GM12878 (cell line): ENCODE data around the gene EPHA2. TPM values are rescaled to one million over a fixed set of nuclear protein-coding genes. Genes with fewer than 3 reads are reported as not detected.

Source experiments
- ATAC-seq: fragments of 200-7000 bp; cut with Tn5 transposase; 3 replicates; pipeline ENCODE4 v1.9.1; 2020; ENCODE audit warnings: mild to moderate bottlenecking, moderate library complexity
- BruUV-seq: library from RNA; stranded (reverse); fragments of 400-500 nt; replicated peaks from 2 replicates; lab custom pipeline; 2021; lab: Mats Ljungman, UMichigan
- CTCF ChIA-PET: fragments of 300-600 bp; sonication (Branson Sonifier 250); formaldehyde crosslinking; extraction: SDS; loops from one replicate; lab custom pipeline; 2021; ENCODE audit warnings: inconsistent platforms; lab: Yijun Ruan, JAX
- POLR2A ChIA-PET: fragments of 350-600 bp; formaldehyde crosslinking; extraction: SDS; loops from one replicate; lab custom pipeline; 2021; ENCODE audit warnings: inconsistent platforms; lab: Charles Lee
- RAD21 ChIA-PET: fragments of 300-600 bp; sonication (Branson Sonifier 250); formaldehyde crosslinking; loops from one replicate; lab custom pipeline; 2023; ENCODE audit warnings: antibody characterized with exemption; ENCODE audit not compliant: unreplicated experiment; lab: Charles Lee
- SMC1A ChIA-PET: fragments of 300-600 bp; sonication (Branson Sonifier 250); formaldehyde crosslinking; loops from one replicate; lab custom pipeline; 2023; ENCODE audit not compliant: unreplicated experiment, uncharacterized antibody; lab: Charles Lee
- DNase-seq: peaks from one replicate; pipeline ENCODE4 v3.0.0-alpha.2; 2011; ENCODE audit warnings: low read depth, low spot score
- FAIRE-seq: peaks from 3 replicates; lab custom pipeline; 2011; peaks lifted over from hg19 to GRCh38; lab: Jason Lieb, UNC
- H2AFZ ChIP-seq: 2 replicates; pipeline ENCODE4 v1.6.0; 2011; ENCODE audit warnings: low read depth, low read length, control low read depth; ENCODE audit not compliant: control insufficient read depth
- H3K27ac ChIP-seq: 2 replicates; pipeline ENCODE4 v1.5.1; 2011; ENCODE audit warnings: control low read depth; ENCODE audit not compliant: control insufficient read depth, insufficient read depth
- H3K27me3 ChIP-seq, 2 experiments: replicated peaks in 1 of 2; 2 replicates each; pipeline versions ENCODE4 v1.6.0 to v1.6.1; 2011; ENCODE audit warnings: low read length in 1 of 2; ENCODE audit not compliant: control insufficient read depth in 2 of 2, insufficient read depth in 2 of 2
- H3K36me3 ChIP-seq, 2 experiments: 2 replicates each; pipeline ENCODE4 v1.5.1; 2011; ENCODE audit warnings: low read length in 1 of 2; ENCODE audit not compliant: control insufficient read depth in 2 of 2, insufficient read depth in 2 of 2
- H3K4me1 ChIP-seq: 2 replicates; pipeline ENCODE4 v1.6.1; 2011; ENCODE audit warnings: mild to moderate bottlenecking, low read length, moderate library complexity, mixed read lengths; ENCODE audit not compliant: control insufficient read depth, insufficient read depth
- H3K4me2 ChIP-seq: 2 replicates; pipeline ENCODE4 v1.6.0; 2011; ENCODE audit warnings: control low read depth; ENCODE audit not compliant: control insufficient read depth, insufficient read depth
- H3K4me3 ChIP-seq: fragments of 200-600 bp; sonication (generic); 2 replicates; pipeline ENCODE4 v1.5.1; 2016
- H3K79me2 ChIP-seq: 2 replicates; pipeline ENCODE4 v1.6.0; 2011; ENCODE audit warnings: low read length; ENCODE audit not compliant: control insufficient read depth, insufficient read depth
- H3K9ac ChIP-seq: 2 replicates; pipeline ENCODE4 v1.8.0; 2011; ENCODE audit warnings: low read length, control low read depth, mixed read lengths; ENCODE audit not compliant: control insufficient read depth, insufficient read depth
- H3K9me3 ChIP-seq: replicated peaks from 3 replicates; pipeline ENCODE4 v1.5.1; 2011; ENCODE audit warnings: mild to moderate bottlenecking, low read length; ENCODE audit not compliant: control insufficient read depth, insufficient read depth
- H4K20me1 ChIP-seq: 2 replicates; pipeline ENCODE4 v1.6.0; 2011; ENCODE audit not compliant: control insufficient read depth, insufficient read depth
- BMI1 ChIP-seq: fragments of 450-650 bp; IDR thresholded peaks from 2 replicates; pipeline ENCODE4 v1.6.1; 2016; ENCODE audit warnings: mild to moderate bottlenecking, moderate library complexity, borderline replicate concordance
- CHD2 ChIP-seq: IDR thresholded peaks from 2 replicates; pipeline ENCODE4 v1.6.1; 2011; ENCODE audit warnings: low read depth, low read length, improper control_type of control experiment, borderline replicate concordance
- E2F4 ChIP-seq: IDR thresholded peaks from 2 replicates; pipeline ENCODE4 v1.6.1; 2012; ENCODE audit warnings: low read depth, low read length, improper control_type of control experiment
- EZH2 ChIP-seq: IDR thresholded peaks from 2 replicates; pipeline ENCODE4 v1.6.1; 2012; ENCODE audit warnings: low read depth, mild to moderate bottlenecking, control low read depth, inconsistent platforms, low read length, borderline replicate concordance; ENCODE audit not compliant: control insufficient read depth
- HDAC6 ChIP-seq: fragments of 200-600 bp; sonication (generic); IDR thresholded peaks from one replicate; pipeline ENCODE4 v1.8.0; 2017; ENCODE audit warnings: antibody characterized with exemption; ENCODE audit not compliant: unreplicated experiment
- IKZF1 ChIP-seq: fragments of 450-650 bp; conservative IDR thresholded peaks from 2 replicates; pipeline ENCODE4 v1.6.1; 2017; ENCODE audit warnings: antibody characterized with exemption, mild to moderate bottlenecking
- NBN ChIP-seq: fragments of 450-650 bp; IDR thresholded peaks from 2 replicates; pipeline ENCODE4 v1.6.1; 2016
- NR2C1 ChIP-seq: fragments of 450-650 bp; IDR thresholded peaks from 2 replicates; pipeline ENCODE4 v1.6.1; 2017; ENCODE audit warnings: antibody characterized with exemption, mild to moderate bottlenecking, moderate library complexity
- PAX8 ChIP-seq: fragments of 450-650 bp; IDR thresholded peaks from 2 replicates; pipeline ENCODE4 v1.6.1; 2017; ENCODE audit warnings: mild to moderate bottlenecking, moderate library complexity
- POU2F2 ChIP-seq: IDR thresholded peaks from 3 replicates; pipeline ENCODE4 v1.6.1; 2011; ENCODE audit warnings: low read depth, mild to moderate bottlenecking, low read length, borderline replicate concordance
- RBBP5 ChIP-seq: fragments of 200-600 bp; sonication (generic); conservative IDR thresholded peaks from 2 replicates; pipeline ENCODE4 v1.6.1; 2016
- RCOR1 ChIP-seq: conservative IDR thresholded peaks from 2 replicates; pipeline ENCODE4 v1.6.1; 2012; ENCODE audit warnings: low read depth, low read length, improper control_type of control experiment
- SMAD5 ChIP-seq: IDR thresholded peaks from 2 replicates; pipeline ENCODE4 v1.6.1; 2016; ENCODE audit warnings: antibody characterized with exemption, low read depth
- TAF1 ChIP-seq: IDR thresholded peaks from 2 replicates; pipeline ENCODE4 v1.6.1; 2011; ENCODE audit warnings: mild to moderate bottlenecking, low read depth, low read length, borderline replicate concordance
- USF1 ChIP-seq: IDR thresholded peaks from 2 replicates; pipeline ENCODE4 v1.6.1; 2011; ENCODE audit warnings: borderline replicate concordance, low read depth, mild to moderate bottlenecking, moderate library complexity, mixed read lengths, low read length; ENCODE audit not compliant: insufficient read depth; ENCODE audit errors: extremely low read length
- YY1 ChIP-seq: IDR thresholded peaks from 2 replicates; pipeline ENCODE4 v1.6.1; 2011; ENCODE audit warnings: low read depth, mild to moderate bottlenecking, low read length
- WGBS: methylation state at CpG from one replicate; pipeline ENCODE4 v1.1.6; 2016; ENCODE audit warnings: low lambda C conversion rate; ENCODE audit not compliant: insufficient replicate concordance, insufficient coverage; ENCODE audit errors: missing lambda C conversion rate; 5-methylcytosine and 5-hydroxymethylcytosine counted together
- in situ Hi-C: fragments of 300-500 bp; cut with MboI; formaldehyde crosslinking; loops from 9 replicates; pipeline ENCODE4 v1.14.3; 2018; ENCODE audit warnings: mixed read lengths
- intact Hi-C: fragments of 100-400 bp; cut with micrococcal nuclease; formaldehyde crosslinking; loops from one replicate; pipeline ENCODE4 v1.14.2; 2022; ENCODE audit not compliant: unreplicated experiment
- polyA plus RNA-seq, 11 experiments: library from polyadenylated mRNA; depleted of rRNA in 4 of 11; unstranded in 6 of 11; stranded (reverse) in 5 of 11; fragments of >200 nt; fragmentation: Nextera tagmentation in 4 of 11; fragmentation: Illumina TruSeq in 1 of 11; extraction: Ambion mirVana in 4 of 11; extraction: Trizol in 1 of 11; gene quantifications; 1 replicate in 1 of 11; 2 replicates in 10 of 11; pipeline versions ENCODE4 v1.2.1 to v1.2.3, GENCODE V29; 2011 to 2016; ENCODE audit warnings: inconsistent platforms in 2 of 11, missing spikeins in 2 of 11, low read depth in 1 of 11
- total RNA-seq, 4 experiments: library from RNA; depleted of rRNA in 3 of 4; stranded (reverse); fragments of >200 nt in 3 of 4; fragmentation: Illumina TruSeq in 1 of 4; extraction: Trizol in 1 of 4; gene quantifications; 2 replicates each; pipeline versions ENCODE4 v1.2.1 to v1.2.3, GENCODE V29; 2013 to 2021
- TF ChIP-seq, protein P1 (sequence below): fragments of 150-350 bp; IDR thresholded peaks from 2 replicates; pipeline ENCODE4 v1.6.1; 2014; ENCODE audit warnings: mild to moderate bottlenecking, low read depth, low read length
- TF ChIP-seq, protein P2 (sequence below): fragments of 450-650 bp; IDR thresholded peaks from 2 replicates; pipeline ENCODE4 v1.6.1; 2014; ENCODE audit warnings: mild to moderate bottlenecking

The EPHA2 gene
- total and polyA plus RNA-seq, 10 of the 15 experiments (the other 5 are each of a cell fraction or from before 2014, with no cell fraction given): 0.04 to 0.51 (median 0.23) TPM; not detected in 2

- TF ChIP-seq E2F4: no peak
- TF ChIP-seq SMAD5: no peak
- no peak for TF ChIP-seq IKZF1
- TF ChIP-seq TAF1: no peak
- no peak for TF ChIP-seq BMI1
- no peak for TF ChIP-seq RBBP5
Measured at GRCh38 chr1:16094453-16095158, 61.3 kb downstream of the EPHA2 start (continued).

DNA sequence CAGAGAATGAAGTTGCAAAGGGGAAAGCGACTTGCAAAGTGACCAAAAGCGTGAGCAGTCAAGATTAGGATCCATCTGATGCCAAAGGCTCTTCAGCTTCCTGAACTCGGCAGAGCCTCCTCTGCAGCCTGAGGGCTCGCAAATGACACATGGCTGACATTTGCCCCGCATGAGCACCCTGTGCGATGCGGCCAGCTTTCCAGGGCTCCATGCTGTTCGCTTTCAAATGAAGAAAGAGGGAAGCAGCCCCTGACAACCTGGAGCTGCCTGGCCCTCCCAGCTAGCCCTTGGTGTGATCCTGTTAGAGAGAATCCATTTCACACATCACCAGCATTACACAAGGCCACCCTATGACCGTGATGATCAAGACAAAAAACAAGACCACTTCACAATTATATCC, 62.3 kb downstream of the EPHA2 start:
- FAIRE-seq: no peak
- no peaks in the 10 kb centered on the region; a peak in 2 of 4 replicates for H3K27me3 ChIP-seq
- 40% methylated on average over 9 of the region's 9 CpGs for WGBS
- POLR2A ChIA-PET: interaction anchor here (0.6 kb wide), 1 partner anchor 878 kb away, joined by 5 read pairs; no protein-coding TSS in a partner anchor
- H3K27ac ChIP-seq: no peak overlapping the region
- RAD21 ChIA-PET: interaction anchor here (1.2 kb wide), 1 partner anchor 11 kb away, joined by 3 read pairs; no protein-coding TSS in a partner anchor
- no TSS peak for BruUV-seq
- no peaks in the 10 kb centered on the region for H4K20me1 ChIP-seq
- in situ Hi-C loops (no loop called here), intact Hi-C loops (no loop called here)
- H3K79me2 ChIP-seq: no peaks in the 10 kb centered on the region
- no peaks in the 10 kb centered on the region for H3K4me1 ChIP-seq
- CTCF ChIA-PET: no interaction called here
- DNase-seq: no peak
- SMC1A ChIA-PET: interaction anchor here (0.6 kb wide), 1 partner anchor 95 kb away, joined by 3 read pairs; no protein-coding TSS in a partner anchor
- ATAC-seq: no peak
- no peaks in the 10 kb centered on the region for H3K36me3 ChIP-seq
- H2AFZ ChIP-seq: no peak overlapping the region
- no peak overlapping the region for H3K9ac ChIP-seq
- H3K4me2 ChIP-seq: no peak overlapping the region
- no peaks in the 10 kb centered on the region for H3K9me3 ChIP-seq
- H3K4me3 ChIP-seq: no peak overlapping the region
- no peak for TF ChIP-seq HDAC6
- TF ChIP-seq YY1: no peak
- TF ChIP-seq IKZF1: no peak
- TF ChIP-seq, protein P1, sequence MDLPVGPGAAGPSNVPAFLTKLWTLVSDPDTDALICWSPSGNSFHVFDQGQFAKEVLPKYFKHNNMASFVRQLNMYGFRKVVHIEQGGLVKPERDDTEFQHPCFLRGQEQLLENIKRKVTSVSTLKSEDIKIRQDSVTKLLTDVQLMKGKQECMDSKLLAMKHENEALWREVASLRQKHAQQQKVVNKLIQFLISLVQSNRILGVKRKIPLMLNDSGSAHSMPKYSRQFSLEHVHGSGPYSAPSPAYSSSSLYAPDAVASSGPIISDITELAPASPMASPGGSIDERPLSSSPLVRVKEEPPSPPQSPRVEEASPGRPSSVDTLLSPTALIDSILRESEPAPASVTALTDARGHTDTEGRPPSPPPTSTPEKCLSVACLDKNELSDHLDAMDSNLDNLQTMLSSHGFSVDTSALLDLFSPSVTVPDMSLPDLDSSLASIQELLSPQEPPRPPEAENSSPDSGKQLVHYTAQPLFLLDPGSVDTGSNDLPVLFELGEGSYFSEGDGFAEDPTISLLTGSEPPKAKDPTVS: no peak
- TF ChIP-seq RCOR1: no peak
- TF ChIP-seq, protein P2, sequence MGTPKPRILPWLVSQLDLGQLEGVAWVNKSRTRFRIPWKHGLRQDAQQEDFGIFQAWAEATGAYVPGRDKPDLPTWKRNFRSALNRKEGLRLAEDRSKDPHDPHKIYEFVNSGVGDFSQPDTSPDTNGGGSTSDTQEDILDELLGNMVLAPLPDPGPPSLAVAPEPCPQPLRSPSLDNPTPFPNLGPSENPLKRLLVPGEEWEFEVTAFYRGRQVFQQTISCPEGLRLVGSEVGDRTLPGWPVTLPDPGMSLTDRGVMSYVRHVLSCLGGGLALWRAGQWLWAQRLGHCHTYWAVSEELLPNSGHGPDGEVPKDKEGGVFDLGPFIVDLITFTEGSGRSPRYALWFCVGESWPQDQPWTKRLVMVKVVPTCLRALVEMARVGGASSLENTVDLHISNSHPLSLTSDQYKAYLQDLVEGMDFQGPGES: no peak
- TF ChIP-seq CHD2: no peak
- no peak for TF ChIP-seq PAX8
- TF ChIP-seq USF1: no peak
- no peak for TF ChIP-seq EZH2
- TF ChIP-seq NR2C1: no peak
- TF ChIP-seq POU2F2: no peak
- no peak for TF ChIP-seq NBN
